ENCODE measurements around the gene PPP2R1B. TPM values are rescaled to one million over a fixed set of nuclear protein-coding genes. Genes with fewer than 3 reads are reported as not detected.

Gene PPP2R1B
- total RNA-seq, 1 experiment from 2014 or later = 105 TPM

DNA sequence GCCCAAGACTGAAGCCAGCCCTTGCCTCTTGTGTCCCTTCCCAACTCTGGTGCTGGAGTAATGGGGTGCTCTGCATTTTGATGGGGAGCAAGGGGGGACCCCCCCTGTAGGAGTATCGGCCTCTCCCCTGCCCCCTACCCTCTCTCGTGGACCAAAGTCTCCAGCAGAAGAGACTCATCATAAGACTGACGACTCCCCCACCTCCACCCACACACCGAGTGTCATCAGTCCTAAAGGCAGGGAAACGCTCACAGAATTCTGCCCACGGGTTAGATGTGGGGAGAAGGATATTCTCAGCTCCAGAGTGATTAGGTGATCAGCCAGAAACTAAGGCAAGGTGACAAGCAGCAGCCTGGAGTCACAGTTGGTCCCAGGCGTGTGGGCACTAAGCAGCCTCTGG is 38.8 kb downstream of the PPP2R1B start:
- no peak overlapping the region for H2BK15ac ChIP-seq (ENCODE audit: low read depth, low read length)
- no peak overlapping the region for H4K8ac ChIP-seq (replicated peaks; ENCODE audit: insufficient read length, low read depth, low read length)
- no peaks in the 10 kb centered on the region for H3K79me1 ChIP-seq (ENCODE audit: insufficient read depth, low read depth, low read length, poor library complexity, severe bottlenecking)
- H2AFZ ChIP-seq (ENCODE audit: low read length) = no peak overlapping the region
- no peak overlapping the region for H2BK20ac ChIP-seq (ENCODE audit: low read depth, low read length, poor library complexity, severe bottlenecking)
- no peaks in the 10 kb centered on the region for H3K23me2 ChIP-seq (ENCODE audit: insufficient read length, low read depth, low read length, poor library complexity, severe bottlenecking)
- H3K27me3 Mint-ChIP-seq (ENCODE audit: low read depth) = no peaks in the 10 kb centered on the region; the same call in 1 of the 2 replicates
- peak overlapping the region in 1 of 3 experiments; percentile 80; a peak in 1 of 7 replicates for H3K27ac Mint-ChIP-seq
- H3K9me3 Mint-ChIP-seq = no peaks in the 10 kb centered on the region
- H3K4me1 ChIP-seq (ENCODE audit: insufficient read depth, low read length) = no peaks in the 10 kb centered on the region; the same call in 1 of the 2 replicates
- no CpG with 5 or more reads among the region's 7 CpGs for WGBS (ENCODE audit: extremely low coverage, insufficient read length, low lambda C conversion rate)
- no peak overlapping the region for H3K9ac ChIP-seq (ENCODE audit: extremely low read depth, insufficient read length, low read length)
- H3T11ph ChIP-seq (ENCODE audit: low read length) = no peak overlapping the region
- no peak overlapping the region for H3K18ac ChIP-seq (ENCODE audit: insufficient read length, low read depth, low read length)
- H3K79me2 ChIP-seq (ENCODE audit: insufficient read depth, low read length) = no peaks in the 10 kb centered on the region
- no peak overlapping the region for H2AK5ac ChIP-seq (ENCODE audit: insufficient read length, low read length)
- H2BK120ac ChIP-seq (ENCODE audit: low read depth, low read length, poor library complexity, severe bottlenecking) = no peak overlapping the region
- no peak overlapping the region for H3K4me2 ChIP-seq (ENCODE audit: insufficient read depth, insufficient read length, low read length)
- H4K91ac ChIP-seq (ENCODE audit: insufficient read length, low read depth, low read length) = no peak overlapping the region
- H3K9me3 ChIP-seq (ENCODE audit: control insufficient read depth, low read depth, low read length) = no peaks in the 10 kb centered on the region
- no peak overlapping the region for H3K23ac ChIP-seq (ENCODE audit: insufficient read length, low read depth, low read length)
- DNase-seq = no peak
- H3K36me3 Mint-ChIP-seq (ENCODE audit: insufficient read depth in 1 of 3, low read depth in 3 of 3) = peaks cover 5 to 17% (median 15%) of the 10 kb centered on the region in 3 experiments; a peak in 5 of 7 replicates
- H3K4ac ChIP-seq (ENCODE audit: low read depth, low read length) = no peak overlapping the region
- H3K27me3 ChIP-seq (ENCODE audit: insufficient read depth, low read length) = no peaks in the 10 kb centered on the region
- H3K14ac ChIP-seq (ENCODE audit: insufficient read depth, low read length) = no peak overlapping the region
- H3K4me1 Mint-ChIP-seq = peaks cover 16 to 24% of the 10 kb centered on the region in 2 experiments
- TF ChIP-seq, protein P1, sequence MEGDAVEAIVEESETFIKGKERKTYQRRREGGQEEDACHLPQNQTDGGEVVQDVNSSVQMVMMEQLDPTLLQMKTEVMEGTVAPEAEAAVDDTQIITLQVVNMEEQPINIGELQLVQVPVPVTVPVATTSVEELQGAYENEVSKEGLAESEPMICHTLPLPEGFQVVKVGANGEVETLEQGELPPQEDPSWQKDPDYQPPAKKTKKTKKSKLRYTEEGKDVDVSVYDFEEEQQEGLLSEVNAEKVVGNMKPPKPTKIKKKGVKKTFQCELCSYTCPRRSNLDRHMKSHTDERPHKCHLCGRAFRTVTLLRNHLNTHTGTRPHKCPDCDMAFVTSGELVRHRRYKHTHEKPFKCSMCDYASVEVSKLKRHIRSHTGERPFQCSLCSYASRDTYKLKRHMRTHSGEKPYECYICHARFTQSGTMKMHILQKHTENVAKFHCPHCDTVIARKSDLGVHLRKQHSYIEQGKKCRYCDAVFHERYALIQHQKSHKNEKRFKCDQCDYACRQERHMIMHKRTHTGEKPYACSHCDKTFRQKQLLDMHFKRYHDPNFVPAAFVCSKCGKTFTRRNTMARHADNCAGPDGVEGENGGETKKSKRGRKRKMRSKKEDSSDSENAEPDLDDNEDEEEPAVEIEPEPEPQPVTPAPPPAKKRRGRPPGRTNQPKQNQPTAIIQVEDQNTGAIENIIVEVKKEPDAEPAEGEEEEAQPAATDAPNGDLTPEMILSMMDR (conservative IDR thresholded peaks at IDR 0.05) = no peak
- no peak overlapping the region for H2BK12ac ChIP-seq (ENCODE audit: insufficient read length, low read depth, low read length)
- H4K20me1 ChIP-seq (ENCODE audit: control insufficient read depth, insufficient read depth, insufficient read length) = no peaks in the 10 kb centered on the region
- no peak overlapping the region for H3K27ac ChIP-seq (ENCODE audit: insufficient read length, low read depth, low read length)
- no peak overlapping the region for H3K56ac ChIP-seq (ENCODE audit: insufficient read length, low read depth, low read length)
- no peak overlapping the region for H3K4me3 Mint-ChIP-seq
- no peak overlapping the region for H4K5ac ChIP-seq (ENCODE audit: insufficient read length, low read depth, low read length)
- no peak overlapping the region for H2BK5ac ChIP-seq (ENCODE audit: insufficient read length, low read length)
